MM.1S (cell line): ENCODE data around the gene PRKAB2.

Experiments used
- CTCF ChIP-seq: fragments of 300-600 bp; sonication (generic); IDR thresholded peaks from 2 replicates; pipeline ENCODE4 v1.5.1; 2016; ENCODE audit warnings: antibody characterized with exemption, low read length, mixed read lengths
- EZH2 ChIP-seq: fragments of 300-600 bp; sonication (generic); optimal IDR thresholded peaks from 2 replicates; pipeline ENCODE3; 2017; ENCODE audit warnings: low read depth, mild to moderate bottlenecking, antibody characterized with exemption, low read length, mixed read lengths
- EZH2phosphoT487 ChIP-seq: fragments of 300-600 bp; sonication (generic); IDR thresholded peaks from 2 replicates; pipeline ENCODE4 v1.6.1; 2018; ENCODE audit warnings: antibody characterized with exemption, low read length

- TF ChIP-seq CTCF (no peak), EZH2 (no peak), EZH2phosphoT487 (no peak)
Measured at GRCh38 chr1:147185432-147185831, 13.2 kb upstream of the PRKAB2 start.
